H9 (cell line): ENCODE data around the gene MYL6B. TPM values are rescaled to one million over a fixed set of nuclear protein-coding genes. Genes with fewer than 3 reads are reported as not detected.
A peak's percentile ranks its signal among the peaks of the same experiment; 100 is the strongest.

ENCODE experiments used
- DNase-seq: peaks from one replicate; pipeline ENCODE4 v3.0.0-alpha.2; 2017
- H2AFZ ChIP-seq: one replicate; pipeline ENCODE4 v1.6.1; 2013; ENCODE audit warnings: mild to moderate bottlenecking, low read length, control low read depth, moderate library complexity
- H2AK5ac ChIP-seq: 2 replicates; pipeline ENCODE4 v1.6.1; 2013; ENCODE audit warnings: low read length, control low read depth, mixed read lengths; ENCODE audit not compliant: insufficient read length
- H2BK120ac ChIP-seq: one replicate; pipeline ENCODE4 v1.6.1; 2013; ENCODE audit warnings: low read depth, mild to moderate bottlenecking, low read length, control low read depth, inconsistent platforms; ENCODE audit not compliant: poor library complexity, severe bottlenecking
- H2BK12ac ChIP-seq: 2 replicates; pipeline ENCODE4 v1.6.1; 2013; ENCODE audit warnings: low read length, control low read depth, mixed read lengths, low read depth; ENCODE audit not compliant: insufficient read length
- H2BK15ac ChIP-seq: 2 replicates; pipeline ENCODE4 v1.6.1; 2013; ENCODE audit warnings: low read depth, low read length, control low read depth
- H2BK20ac ChIP-seq: one replicate; pipeline ENCODE4 v1.6.1; 2013; ENCODE audit warnings: low read depth, mild to moderate bottlenecking, low read length, control low read depth, inconsistent platforms; ENCODE audit not compliant: poor library complexity, severe bottlenecking
- H2BK5ac ChIP-seq: 2 replicates; pipeline ENCODE4 v1.6.1; 2013; ENCODE audit warnings: low read length, control low read depth, mixed read lengths; ENCODE audit not compliant: insufficient read length
- H3K14ac ChIP-seq: 2 replicates; pipeline ENCODE4 v1.6.1; 2013; ENCODE audit warnings: low read length, control low read depth; ENCODE audit not compliant: insufficient read depth
- H3K18ac ChIP-seq: 2 replicates; pipeline ENCODE4 v1.6.1; 2013; ENCODE audit warnings: low read depth, mild to moderate bottlenecking, mixed read lengths, low read length, control low read depth; ENCODE audit not compliant: insufficient read length
- H3K23ac ChIP-seq: 2 replicates; pipeline ENCODE4 v1.6.1; 2013; ENCODE audit warnings: low read length, control low read depth, mixed read lengths, low read depth; ENCODE audit not compliant: insufficient read length
- H3K23me2 ChIP-seq: 2 replicates; pipeline ENCODE4 v1.6.1; 2013; ENCODE audit warnings: low read depth, mild to moderate bottlenecking, mixed read lengths, low read length, control low read depth; ENCODE audit not compliant: insufficient read length, poor library complexity, severe bottlenecking
- H3K27ac ChIP-seq: 2 replicates; pipeline ENCODE4 v1.5.1; 2013; ENCODE audit warnings: low read length, control low read depth, mixed read lengths, low read depth; ENCODE audit not compliant: insufficient read length
- H3K27me3 ChIP-seq: 2 replicates; pipeline ENCODE4 v1.6.1; 2013; ENCODE audit warnings: low read length, control low read depth, inconsistent platforms; ENCODE audit not compliant: insufficient read depth
- H3K4ac ChIP-seq: 2 replicates; pipeline ENCODE4 v1.6.1; 2013; ENCODE audit warnings: low read depth, mild to moderate bottlenecking, control low read depth, inconsistent platforms, low read length, moderate library complexity
- H3K4me1 ChIP-seq: 2 replicates; pipeline ENCODE4 v1.6.1; 2013; ENCODE audit warnings: low read length, control low read depth, inconsistent platforms; ENCODE audit not compliant: insufficient read depth
- H3K4me2 ChIP-seq: 2 replicates; pipeline ENCODE4 v1.6.1; 2013; ENCODE audit warnings: low read length, control low read depth, mixed read lengths; ENCODE audit not compliant: insufficient read length, insufficient read depth
- H3K56ac ChIP-seq: 2 replicates; pipeline ENCODE4 v1.6.1; 2013; ENCODE audit warnings: low read depth, mild to moderate bottlenecking, mixed read lengths, low read length, control low read depth; ENCODE audit not compliant: insufficient read length
- H3K79me1 ChIP-seq: 2 replicates; pipeline ENCODE4 v1.6.1; 2013; ENCODE audit warnings: low read depth, mild to moderate bottlenecking, moderate library complexity, low read length, control low read depth, inconsistent platforms; ENCODE audit not compliant: insufficient read depth, poor library complexity, severe bottlenecking
- H3K79me2 ChIP-seq: 2 replicates; pipeline ENCODE4 v1.6.1; 2013; ENCODE audit warnings: low read length, control low read depth, inconsistent platforms; ENCODE audit not compliant: insufficient read depth
- H3K9ac ChIP-seq: 2 replicates; pipeline ENCODE4 v1.6.1; 2013; ENCODE audit warnings: low read length, control low read depth, mixed read lengths; ENCODE audit not compliant: insufficient read length; ENCODE audit errors: extremely low read depth
- H3K9me3 ChIP-seq: one replicate; pipeline ENCODE4 v1.6.1; 2013; ENCODE audit warnings: low read depth, low read length, inconsistent platforms; ENCODE audit not compliant: control insufficient read depth
- H3T11ph ChIP-seq: one replicate; pipeline ENCODE4 v1.6.1; 2013; ENCODE audit warnings: mild to moderate bottlenecking, low read length, control low read depth, inconsistent platforms
- H4K20me1 ChIP-seq: one replicate; pipeline ENCODE4 v1.6.1; 2013; ENCODE audit not compliant: control insufficient read depth, insufficient read length, insufficient read depth
- H4K5ac ChIP-seq: 2 replicates; pipeline ENCODE4 v1.6.1; 2013; ENCODE audit warnings: low read depth, mild to moderate bottlenecking, mixed read lengths, low read length, control low read depth; ENCODE audit not compliant: insufficient read length
- H4K8ac ChIP-seq: replicated peaks from 2 replicates; pipeline ENCODE4 v1.6.1; 2013; ENCODE audit warnings: low read length, control low read depth, mixed read lengths, low read depth; ENCODE audit not compliant: insufficient read length
- H4K91ac ChIP-seq: 2 replicates; pipeline ENCODE4 v1.6.1; 2013; ENCODE audit warnings: low read depth, mild to moderate bottlenecking, moderate library complexity, mixed read lengths, low read length, control low read depth; ENCODE audit not compliant: insufficient read length
- H3K27ac Mint-ChIP-seq, 3 experiments: 2 replicates in 2 of 3; 3 replicates in 1 of 3; pipeline ENCODE4 v1.8.0; 2020 to 2021; ENCODE audit warnings: mixed read lengths in 3 of 3, mild to moderate bottlenecking in 1 of 3, moderate library complexity in 1 of 3
- H3K27me3 Mint-ChIP-seq: 2 replicates; pipeline ENCODE4 v1.8.0; 2021; ENCODE audit warnings: low read depth, mild to moderate bottlenecking, moderate library complexity, mixed read lengths
- H3K36me3 Mint-ChIP-seq, 3 experiments: 2 replicates in 2 of 3; 3 replicates in 1 of 3; pipeline ENCODE4 v1.8.0; 2020 to 2021; ENCODE audit warnings: low read depth in 3 of 3, mixed read lengths in 3 of 3; ENCODE audit not compliant: insufficient read depth in 1 of 3
- H3K4me1 Mint-ChIP-seq, 2 experiments: 2 replicates each; pipeline ENCODE4 v1.8.0; 2020; ENCODE audit warnings: mixed read lengths in 2 of 2
- H3K4me3 Mint-ChIP-seq, 2 experiments: 2 replicates in 1 of 2; 3 replicates in 1 of 2; pipeline ENCODE4 v1.8.0; 2020 to 2021; ENCODE audit warnings: mild to moderate bottlenecking in 2 of 2, mixed read lengths in 2 of 2, moderate library complexity in 1 of 2
- H3K9me3 Mint-ChIP-seq, 2 experiments: 2 replicates in 1 of 2; 3 replicates in 1 of 2; pipeline ENCODE4 v1.8.0; 2020; ENCODE audit warnings: mild to moderate bottlenecking in 2 of 2, mixed read lengths in 2 of 2, moderate library complexity in 1 of 2
- WGBS: extraction: QIAGEN DNeasy Blood & Tissue Kit; methylation state at CpG from one replicate; pipeline ENCODE4 v1.1.7; 2013; ENCODE audit warnings: missing lambda C conversion rate, low lambda C conversion rate, mixed read lengths; ENCODE audit not compliant: insufficient read length; ENCODE audit errors: extremely low coverage; 5-methylcytosine and 5-hydroxymethylcytosine counted together
- total RNA-seq: library from RNA; stranded (reverse); gene quantifications from 2 replicates; pipeline ENCODE4 v1.2.1, GENCODE V29; 2021
- TF ChIP-seq, protein P1 (sequence below): fragments of 200-600 bp; sonication (generic); conservative IDR thresholded peaks from 3 replicates; pipeline ENCODE4 v1.8.0; 2021; ENCODE audit warnings: antibody characterized with exemption, mild to moderate bottlenecking

The MYL6B gene
- total RNA-seq, 1 experiment from 2014 or later, result 165 TPM

DNA sequence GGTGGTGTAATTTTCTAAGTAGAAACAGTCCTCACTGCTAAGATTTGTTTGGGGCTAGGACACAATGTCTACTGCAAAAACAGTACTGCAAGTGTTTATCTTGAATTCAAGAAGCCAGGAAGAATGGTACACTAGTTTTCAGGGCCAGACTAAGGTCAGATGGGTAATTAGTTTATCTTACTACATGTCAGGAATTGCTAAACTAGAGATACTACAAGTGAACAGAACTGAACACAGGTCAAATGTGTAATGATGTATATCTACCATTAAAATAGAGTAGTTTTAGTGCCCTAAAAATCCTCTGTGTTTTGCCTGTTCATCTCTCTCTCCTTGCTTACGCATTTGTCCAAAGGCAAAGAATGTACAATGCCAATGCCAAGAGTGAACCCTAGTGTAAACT lies 38.3 kb upstream of the MYL6B start:
- Histone ChIP-seq H3K14ac (no peak overlapping the region), H2BK20ac (no peak overlapping the region), H3T11ph (no peak overlapping the region), H4K5ac (no peak overlapping the region), H3K23ac (no peak overlapping the region), H3K56ac (no peak overlapping the region), H3K27ac (no peak overlapping the region), H2BK15ac (no peak overlapping the region), H3K23me2 (peaks cover 8% of the 10 kb centered on the region), H3K9me3 (no peaks in the 10 kb centered on the region), H3K4me2 (no peak overlapping the region), H3K79me1 (no peaks in the 10 kb centered on the region), H3K9ac (no peak overlapping the region), H2AK5ac (no peak overlapping the region), H3K18ac (no peak overlapping the region), H3K4me1 (no peaks in the 10 kb centered on the region; the same call in 1 of the 2 replicates), H2BK120ac (no peak overlapping the region), H4K8ac (no peak overlapping the region), H3K27me3 (no peaks in the 10 kb centered on the region), H4K20me1 (no peaks in the 10 kb centered on the region), H4K91ac (no peak overlapping the region), H2BK12ac (no peak overlapping the region), H3K4ac (no peak overlapping the region), H3K79me2 (peaks cover 3% of the 10 kb centered on the region; the same call in 1 of the 2 replicates), H2AFZ (no peak overlapping the region), H2BK5ac (no peak overlapping the region)
- no peak overlapping the region for H3K4me3 Mint-ChIP-seq
- H3K36me3 Mint-ChIP-seq, result peaks cover 60 to 69% (median 63%) of the 10 kb centered on the region in 3 experiments
- TF ChIP-seq, protein P1, sequence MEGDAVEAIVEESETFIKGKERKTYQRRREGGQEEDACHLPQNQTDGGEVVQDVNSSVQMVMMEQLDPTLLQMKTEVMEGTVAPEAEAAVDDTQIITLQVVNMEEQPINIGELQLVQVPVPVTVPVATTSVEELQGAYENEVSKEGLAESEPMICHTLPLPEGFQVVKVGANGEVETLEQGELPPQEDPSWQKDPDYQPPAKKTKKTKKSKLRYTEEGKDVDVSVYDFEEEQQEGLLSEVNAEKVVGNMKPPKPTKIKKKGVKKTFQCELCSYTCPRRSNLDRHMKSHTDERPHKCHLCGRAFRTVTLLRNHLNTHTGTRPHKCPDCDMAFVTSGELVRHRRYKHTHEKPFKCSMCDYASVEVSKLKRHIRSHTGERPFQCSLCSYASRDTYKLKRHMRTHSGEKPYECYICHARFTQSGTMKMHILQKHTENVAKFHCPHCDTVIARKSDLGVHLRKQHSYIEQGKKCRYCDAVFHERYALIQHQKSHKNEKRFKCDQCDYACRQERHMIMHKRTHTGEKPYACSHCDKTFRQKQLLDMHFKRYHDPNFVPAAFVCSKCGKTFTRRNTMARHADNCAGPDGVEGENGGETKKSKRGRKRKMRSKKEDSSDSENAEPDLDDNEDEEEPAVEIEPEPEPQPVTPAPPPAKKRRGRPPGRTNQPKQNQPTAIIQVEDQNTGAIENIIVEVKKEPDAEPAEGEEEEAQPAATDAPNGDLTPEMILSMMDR, result no peak
- H3K27me3 Mint-ChIP-seq, result peaks cover 2% of the 10 kb centered on the region; the same call in 1 of the 2 replicates
- DNase-seq, result no peak
- H3K27ac Mint-ChIP-seq, result peak overlapping the region in 1 of 3 experiments; percentile 12; a peak in 1 of 7 replicates
- H3K9me3 Mint-ChIP-seq, result peaks cover 3 to 7% of the 10 kb centered on the region in 2 experiments; a peak in 2 of 5 replicates
- peaks cover 15% of the 10 kb centered on the region in 2 experiments for H3K4me1 Mint-ChIP-seq
- no CpG with 5 or more reads among the region's 1 CpG for WGBS
